ENCODE measurements around the gene USP11.

The USP11 gene

DNA sequence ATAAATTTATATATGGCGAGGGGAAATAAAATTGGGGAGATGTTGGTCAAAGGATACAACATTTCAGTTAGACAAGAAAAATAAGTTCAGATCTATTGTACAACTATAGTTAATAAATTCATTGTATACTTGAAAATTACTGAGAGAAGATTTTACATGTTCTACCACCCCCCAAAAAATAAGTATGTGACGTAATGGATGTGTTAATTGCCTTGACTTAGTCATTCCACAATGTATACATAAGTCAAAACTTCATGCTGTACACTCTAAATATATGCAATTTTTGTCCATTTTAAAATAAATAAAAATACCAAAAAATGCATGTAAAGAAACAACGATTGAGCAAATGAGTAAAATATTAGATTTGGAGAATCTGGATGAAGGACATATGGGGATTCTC, 1.8 kb downstream of the USP11 start:
- peak in 1 of 2 donors; percentile 22 for DNase-seq (ENCODE audit: low read depth in 2 of 2)
- peak overlapping the region in 1 of 2 donors; percentile 54 for H3K4me3 ChIP-seq (replicated peaks in 1 of 2; ENCODE audit: low read depth in 2 of 2, low read length in 2 of 2)
- TF ChIP-seq, protein P1, sequence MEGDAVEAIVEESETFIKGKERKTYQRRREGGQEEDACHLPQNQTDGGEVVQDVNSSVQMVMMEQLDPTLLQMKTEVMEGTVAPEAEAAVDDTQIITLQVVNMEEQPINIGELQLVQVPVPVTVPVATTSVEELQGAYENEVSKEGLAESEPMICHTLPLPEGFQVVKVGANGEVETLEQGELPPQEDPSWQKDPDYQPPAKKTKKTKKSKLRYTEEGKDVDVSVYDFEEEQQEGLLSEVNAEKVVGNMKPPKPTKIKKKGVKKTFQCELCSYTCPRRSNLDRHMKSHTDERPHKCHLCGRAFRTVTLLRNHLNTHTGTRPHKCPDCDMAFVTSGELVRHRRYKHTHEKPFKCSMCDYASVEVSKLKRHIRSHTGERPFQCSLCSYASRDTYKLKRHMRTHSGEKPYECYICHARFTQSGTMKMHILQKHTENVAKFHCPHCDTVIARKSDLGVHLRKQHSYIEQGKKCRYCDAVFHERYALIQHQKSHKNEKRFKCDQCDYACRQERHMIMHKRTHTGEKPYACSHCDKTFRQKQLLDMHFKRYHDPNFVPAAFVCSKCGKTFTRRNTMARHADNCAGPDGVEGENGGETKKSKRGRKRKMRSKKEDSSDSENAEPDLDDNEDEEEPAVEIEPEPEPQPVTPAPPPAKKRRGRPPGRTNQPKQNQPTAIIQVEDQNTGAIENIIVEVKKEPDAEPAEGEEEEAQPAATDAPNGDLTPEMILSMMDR (IDR thresholded peaks at IDR 0.05; ENCODE audit: low read depth, low read length): no peak

DNA sequence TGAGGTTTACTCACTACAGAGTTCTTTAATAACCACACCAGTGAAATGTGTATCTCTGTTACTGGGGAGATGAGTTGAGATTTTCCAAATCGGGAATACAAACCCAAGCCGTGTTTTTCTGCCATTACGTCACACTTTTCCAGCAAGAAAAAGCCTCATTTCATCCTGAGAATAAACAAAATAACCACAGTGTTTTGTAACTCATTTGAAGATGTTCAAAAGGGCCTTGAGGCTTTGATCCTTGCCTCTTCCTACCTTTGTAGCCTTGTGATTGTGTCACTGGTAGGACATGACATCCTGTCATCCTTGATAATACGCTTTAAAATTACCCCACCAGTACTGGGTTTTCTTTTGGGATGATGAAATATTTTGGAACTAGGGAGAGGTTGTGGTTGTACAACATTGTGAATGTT, 2.9 kb downstream of the USP11 start:
- TF ChIP-seq, protein P1 (IDR thresholded peaks at IDR 0.05; ENCODE audit: low read depth, low read length): no peak
- H3K4me3 ChIP-seq (replicated peaks in 1 of 2; ENCODE audit: low read depth in 2 of 2, low read length in 2 of 2): no peak overlapping the region
- DNase-seq (ENCODE audit: low read depth in 2 of 2): no peak

DNA sequence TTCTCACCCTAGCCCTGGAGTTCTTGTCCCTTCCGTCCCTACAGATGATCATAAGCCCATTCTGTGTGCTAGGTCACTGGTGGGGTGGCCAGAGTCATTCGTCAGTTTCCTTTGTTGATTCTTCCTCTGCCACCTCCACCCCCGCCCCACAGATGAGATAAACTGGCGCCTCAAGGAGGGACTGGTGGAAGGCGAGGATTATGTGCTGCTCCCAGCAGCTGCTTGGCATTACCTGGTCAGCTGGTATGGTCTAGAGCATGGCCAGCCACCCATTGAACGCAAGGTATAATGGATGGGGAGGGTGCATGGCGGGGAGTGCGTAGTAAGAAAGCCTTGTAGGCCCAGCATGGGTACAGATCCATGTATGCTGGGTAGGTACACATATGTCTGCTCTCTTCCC, 6.4 kb downstream of the USP11 start:
- TF ChIP-seq, protein P1 (IDR thresholded peaks at IDR 0.05; ENCODE audit: low read depth, low read length): no peak
- no peak overlapping the region for H3K4me3 ChIP-seq (replicated peaks in 1 of 2; ENCODE audit: low read depth in 2 of 2, low read length in 2 of 2)
- DNase-seq (ENCODE audit: low read depth in 2 of 2): no peak

DNA sequence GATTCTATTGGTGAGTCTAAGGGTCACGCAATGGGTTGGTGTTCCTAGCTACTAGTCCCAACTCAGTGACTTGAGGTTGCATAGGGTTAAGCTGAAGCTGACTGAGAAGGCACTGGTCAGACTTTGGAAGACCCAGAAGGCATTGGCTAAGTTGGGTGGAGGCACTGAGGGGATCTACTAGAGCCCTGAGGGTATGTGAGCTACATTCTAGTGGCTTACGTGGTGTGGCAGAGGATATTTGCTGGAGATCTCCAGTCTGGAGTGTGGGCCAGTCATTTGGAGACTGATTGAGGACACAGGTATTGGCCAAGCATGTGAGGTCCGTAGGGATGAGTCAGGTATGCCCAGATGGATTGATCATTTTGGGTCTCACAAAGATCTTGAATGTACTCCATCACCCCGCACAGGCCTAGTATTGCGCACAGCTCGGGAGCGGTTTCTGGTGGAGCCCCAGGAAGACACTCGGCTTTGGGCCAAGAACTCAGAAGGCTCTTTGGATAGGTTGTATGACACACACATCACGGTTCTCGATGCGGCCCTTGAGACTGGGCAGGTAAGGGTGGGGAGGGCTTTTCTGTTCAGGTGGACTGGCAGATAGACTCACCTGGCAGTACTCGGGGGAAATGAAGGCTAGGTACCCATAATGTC, 7.2 kb downstream of the USP11 start:
- H3K4me3 ChIP-seq (replicated peaks in 1 of 2; ENCODE audit: low read depth in 2 of 2, low read length in 2 of 2): no peak overlapping the region
- DNase-seq (ENCODE audit: low read depth in 2 of 2): no peak
- TF ChIP-seq, protein P1 (IDR thresholded peaks at IDR 0.05; ENCODE audit: low read depth, low read length): no peak

DNA sequence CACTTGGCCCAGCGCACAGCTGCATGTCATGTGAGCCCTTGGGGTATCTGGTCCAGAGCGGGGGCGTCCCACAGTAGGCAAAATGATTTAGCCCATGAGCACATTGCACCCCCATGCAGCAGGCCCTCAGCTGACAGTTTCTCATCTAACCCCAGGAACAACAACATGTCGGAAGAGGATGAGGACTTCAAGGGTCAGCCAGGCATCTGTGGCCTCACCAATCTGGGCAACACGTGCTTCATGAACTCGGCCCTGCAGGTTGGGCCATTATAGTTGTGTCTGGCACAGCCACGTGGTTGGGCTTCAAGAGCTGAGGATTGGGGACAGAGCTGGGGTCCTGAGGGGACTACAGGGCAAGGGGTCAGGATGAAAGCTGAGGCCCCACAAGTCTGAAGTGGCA, 7.8 kb downstream of the USP11 start:
- H3K4me3 ChIP-seq (replicated peaks in 1 of 2; ENCODE audit: low read depth in 2 of 2, low read length in 2 of 2): no peak overlapping the region
- no peak for DNase-seq (ENCODE audit: low read depth in 2 of 2)
- TF ChIP-seq, protein P1 (IDR thresholded peaks at IDR 0.05; ENCODE audit: low read depth, low read length): no peak

DNA sequence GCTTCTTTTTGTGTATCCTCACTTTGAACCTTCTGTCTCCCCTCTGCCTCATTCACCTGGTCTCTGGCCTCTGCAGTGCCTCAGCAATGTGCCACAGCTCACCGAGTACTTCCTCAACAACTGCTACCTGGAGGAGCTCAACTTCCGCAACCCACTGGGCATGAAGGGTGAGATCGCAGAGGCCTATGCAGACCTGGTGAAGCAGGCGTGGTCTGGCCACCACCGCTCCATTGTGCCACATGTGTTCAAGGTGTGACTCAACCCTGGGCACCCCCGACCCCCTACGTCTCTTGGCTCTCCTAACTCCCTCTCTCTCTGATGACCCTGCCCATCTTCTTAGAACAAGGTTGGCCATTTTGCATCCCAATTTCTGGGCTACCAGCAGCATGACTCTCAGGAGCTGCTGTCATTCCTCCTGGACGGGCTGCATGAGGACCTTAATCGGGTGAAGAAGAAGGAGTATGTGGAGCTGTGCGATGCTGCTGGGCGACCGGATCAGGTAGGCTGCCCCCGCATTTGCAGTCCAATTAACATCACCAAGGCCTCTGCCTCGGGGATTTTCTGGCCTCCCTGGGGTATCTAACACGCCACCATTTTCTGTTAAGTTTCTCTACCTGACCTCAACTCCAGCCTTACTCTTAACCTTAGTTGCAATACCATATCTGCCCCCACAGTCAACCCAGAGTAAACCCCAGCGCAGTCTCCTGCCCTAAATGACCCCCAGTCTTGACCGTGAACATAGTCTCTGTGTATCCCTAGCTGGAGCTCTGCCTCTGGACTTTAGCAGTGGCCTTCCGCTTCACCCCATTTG, 8.6 kb downstream of the USP11 start:
- no peak for DNase-seq (ENCODE audit: low read depth in 2 of 2)
- H3K4me3 ChIP-seq (replicated peaks in 1 of 2; ENCODE audit: low read depth in 2 of 2, low read length in 2 of 2): no peak overlapping the region
- TF ChIP-seq, protein P1 (IDR thresholded peaks at IDR 0.05; ENCODE audit: low read depth, low read length): no peak
